NCI-H1930 (cell line): Measurements from ENCODE around the gene USP30.
"Not testable (repeated sequence)": the region's sequence is repeated elsewhere in the genome, so short reads cannot be mapped to it uniquely, and the experiment has no call there.

Source experiments
- DNase-seq, 2 experiments: peaks; one replicate each; lab custom pipeline; 2025; lab: John Stamatoyannopoulos, UW

Gene USP30

GRCh38 chr12:109052414-109053323 is at the start of gene USP30:
Gene USP30, plus strand, starts transcription at chr12:109052576. Its CDS starts 103 bp downstream, at chr12:109052679.
- peak; percentile 72 to 84 for DNase-seq

- no peak for DNase-seq
Measured at GRCh38 chr12:109004017-109004416, 48.4 kb upstream of the USP30 start.

GRCh38 chr12:109009766-109010165 is 42.6 kb upstream of the USP30 start:
- no peak for DNase-seq

- DNase-seq = no peak
Measured at GRCh38 chr12:109010259-109010658, 42.1 kb upstream of the USP30 start.

- DNase-seq = no peak
Measured at GRCh38 chr12:109014984-109015765, 37.2 kb upstream of the USP30 start.

- DNase-seq = no peak
Measured at GRCh38 chr12:109016016-109016415, 36.4 kb upstream of the USP30 start.

GRCh38 chr12:109016978-109017377 is 35.4 kb upstream of the USP30 start:
- DNase-seq = no peak

GRCh38 chr12:109018296-109018695 is 34.1 kb upstream of the USP30 start:
- no peak for DNase-seq

GRCh38 chr12:109020146-109020795 is 32.1 kb upstream of the USP30 start:
- DNase-seq = no peak

- DNase-seq = peak in 1 of 2 experiments; percentile 40
Measured at GRCh38 chr12:109020796-109021380, 31.5 kb upstream of the USP30 start, which contains the start of gene SVOP. Gene SVOP, minus strand, starts transcription at chr12:109021068. Its CDS starts 200 bp downstream, at chr12:109020868.

- no peak for DNase-seq
Measured at GRCh38 chr12:109027767-109028166, 24.6 kb upstream of the USP30 start.

- not testable (repeated sequence) for DNase-seq
Measured at GRCh38 chr12:109028624-109029023, 23.8 kb upstream of the USP30 start.

- no peak for DNase-seq
Measured at GRCh38 chr12:109029411-109029810, 23.0 kb upstream of the USP30 start.

GRCh38 chr12:109033239-109034196 is 18.9 kb upstream of the USP30 start:
- no peak for DNase-seq

GRCh38 chr12:109036975-109037374 is 15.4 kb upstream of the USP30 start:
- DNase-seq = no peak

GRCh38 chr12:109044241-109044640 is 8.1 kb upstream of the USP30 start:
- no peak for DNase-seq

GRCh38 chr12:109047081-109047805 is 5.1 kb upstream of the USP30 start:
- DNase-seq = no peak

- DNase-seq = not testable (repeated sequence)
Measured at GRCh38 chr12:109048706-109049105, 3.7 kb upstream of the USP30 start.

- DNase-seq = not testable (repeated sequence)
Measured at GRCh38 chr12:109049794-109050193, 2.6 kb upstream of the USP30 start.

GRCh38 chr12:109052097-109052413 is 321 bp upstream of the USP30 start:
- no peak for DNase-seq
